Measurements from ENCODE around the gene SPATA46. TPM values are rescaled to one million over a fixed set of nuclear protein-coding genes. Genes with fewer than 3 reads are reported as not detected.

Gene SPATA46
- total RNA-seq, result not detected in 2 replicates
- polyA plus RNA-seq, result not detected in 2 replicates
- not detected in 2 replicates for polyA plus RNA-seq (2011; cell fraction: cytosol; rRNA removed)
- not detected in 2 replicates for polyA plus RNA-seq (2011; cell fraction: nucleus; rRNA removed)
- not detected in 2 replicates for polyA plus RNA-seq (2012)
- not detected in 2 replicates for polyA minus RNA-seq
- polyA minus RNA-seq (2011; cell fraction: cytosol; rRNA and poly(A)+ RNA removed), result not detected
- polyA minus RNA-seq (2011; cell fraction: nucleus; rRNA and poly(A)+ RNA removed), result not detected in 2 replicates
- not detected for Bru-seq, nascent RNA
- BruChase-seq, experiment 1, labeled RNA remaining after a 6-hour chase, result not detected
- BruChase-seq, experiment 2, labeled RNA remaining after a 2-hour chase, result not detected
- long read RNA-seq, result 0 reads

- no peak for TF ChIP-seq POLR2AphosphoS5 (IDR thresholded peaks at IDR 0.05; ENCODE audit: insufficient read depth, low read depth, low read length)
- no peak for TF ChIP-seq GATA2 (IDR thresholded peaks at IDR 0.05; ENCODE audit: insufficient read depth, insufficient read length, low read depth, low read length)
- no peak for TF ChIP-seq POLR2A (IDR thresholded peaks at IDR 0.05; ENCODE audit: low read depth, low read length)
- no peak for TF ChIP-seq FOS (IDR thresholded peaks at IDR 0.05; ENCODE audit: borderline replicate concordance, insufficient read depth, low read length)
- TF ChIP-seq, protein P1, sequence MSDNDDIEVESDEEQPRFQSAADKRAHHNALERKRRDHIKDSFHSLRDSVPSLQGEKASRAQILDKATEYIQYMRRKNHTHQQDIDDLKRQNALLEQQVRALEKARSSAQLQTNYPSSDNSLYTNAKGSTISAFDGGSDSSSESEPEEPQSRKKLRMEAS (IDR thresholded peaks at IDR 0.05; ENCODE audit: insufficient read depth, insufficient read length), result no peak
- TF ChIP-seq EZH2 (IDR thresholded peaks at IDR 0.05; ENCODE audit: borderline replicate concordance, low read depth, low read length, severe bottlenecking), result no peak
- TF ChIP-seq, protein P2, sequence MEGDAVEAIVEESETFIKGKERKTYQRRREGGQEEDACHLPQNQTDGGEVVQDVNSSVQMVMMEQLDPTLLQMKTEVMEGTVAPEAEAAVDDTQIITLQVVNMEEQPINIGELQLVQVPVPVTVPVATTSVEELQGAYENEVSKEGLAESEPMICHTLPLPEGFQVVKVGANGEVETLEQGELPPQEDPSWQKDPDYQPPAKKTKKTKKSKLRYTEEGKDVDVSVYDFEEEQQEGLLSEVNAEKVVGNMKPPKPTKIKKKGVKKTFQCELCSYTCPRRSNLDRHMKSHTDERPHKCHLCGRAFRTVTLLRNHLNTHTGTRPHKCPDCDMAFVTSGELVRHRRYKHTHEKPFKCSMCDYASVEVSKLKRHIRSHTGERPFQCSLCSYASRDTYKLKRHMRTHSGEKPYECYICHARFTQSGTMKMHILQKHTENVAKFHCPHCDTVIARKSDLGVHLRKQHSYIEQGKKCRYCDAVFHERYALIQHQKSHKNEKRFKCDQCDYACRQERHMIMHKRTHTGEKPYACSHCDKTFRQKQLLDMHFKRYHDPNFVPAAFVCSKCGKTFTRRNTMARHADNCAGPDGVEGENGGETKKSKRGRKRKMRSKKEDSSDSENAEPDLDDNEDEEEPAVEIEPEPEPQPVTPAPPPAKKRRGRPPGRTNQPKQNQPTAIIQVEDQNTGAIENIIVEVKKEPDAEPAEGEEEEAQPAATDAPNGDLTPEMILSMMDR (IDR thresholded peaks at IDR 0.05; ENCODE audit: extremely low read depth in 1 of 2, insufficient read depth in 1 of 2, low read depth in 1 of 2, low read length in 2 of 2), result no peak
- Histone ChIP-seq H3K4me2 (ENCODE audit: insufficient read depth, low read length) (no peak within 1 kb of the TSS), H3K27me3 (ENCODE audit: control insufficient read depth in 2 of 2, insufficient read depth in 2 of 2, low read length in 2 of 2) (no peaks in the 10 kb centered on the region), H3K27ac (ENCODE audit: insufficient read depth, low read depth, low read length) (no peak within 1 kb of the TSS), H3K36me3 (ENCODE audit: control insufficient read depth in 2 of 2, extremely low read depth in 1 of 2, insufficient read depth in 2 of 2, low read length in 2 of 2) (no peaks in the 10 kb centered on the region), H3K4me3 (replicated peaks in 1 of 3; ENCODE audit: insufficient read depth in 1 of 3, low read depth in 1 of 3, low read length in 3 of 3) (no peak within 1 kb of the TSS), H3K79me2 (ENCODE audit: control insufficient read depth, insufficient read depth, low read length) (no peaks in the 10 kb centered on the region), H4K20me1 (replicated peaks; ENCODE audit: control insufficient read depth, extremely low read depth, insufficient read depth, low read length) (no peaks in the 10 kb centered on the region), H3K9me1 (replicated peaks; ENCODE audit: control insufficient read depth, extremely low read depth, insufficient read depth, low read length) (no peaks in the 10 kb centered on the region), H2AFZ (ENCODE audit: low read depth, low read length) (no peak within 1 kb of the TSS), H3K9ac (replicated peaks; ENCODE audit: extremely low read depth, insufficient read depth, low read length) (no peak within 1 kb of the TSS), H3K9me3 (replicated peaks; ENCODE audit: control insufficient read depth, insufficient read depth, low read length) (no peaks in the 10 kb centered on the region), H3K4me1 (ENCODE audit: control insufficient read depth, extremely low read depth, insufficient read depth, low read length) (no peaks in the 10 kb centered on the region)
- no TSS peak for BruUV-seq (replicated peaks)
- POLR2A ChIA-PET, result no interaction called here
- DNase-seq (ENCODE audit: low read depth, low spot score) (no peak), FAIRE-seq (no peak)
- dilution Hi-C loops (cut with MboI; ENCODE audit: extremely low pct_ligation_motif_present, low sequenced_read_pairs) (no loop called here), intact Hi-C loops (cut with micrococcal nuclease) (no loop called here)
- CTCF ChIA-PET, result interaction anchor here (1.0 kb wide), 1 partner anchor 19 kb away, joined by 3 read pairs; no protein-coding TSS in a partner anchor
Observed at GRCh38 chr1:162376691-162377090, at the start of gene SPATA46. TSS of gene SPATA46 (minus strand) at chr1:162376854. CDS start at chr1:162376790, 64 bp downstream.
